ENCODE results near the gene FASTKD2. TPM values are rescaled to one million over a fixed set of nuclear protein-coding genes. Genes with fewer than 3 reads are reported as not detected.
A peak's percentile ranks its signal among the peaks of the same experiment; 100 is the strongest.

The FASTKD2 gene
- total and polyA plus RNA-seq, 2 of the 8 experiments (the other 6 are each of a cell fraction or from before 2014, with no cell fraction given) = 35.7 to 38.5 TPM

GRCh38 chr2:206802654-206803514, 37.5 kb downstream of the FASTKD2 start:
- Histone ChIP-seq H2BK12ac (ENCODE audit: low read depth, low read length) (no peak overlapping the region), H2BK15ac (ENCODE audit: low read length) (no peak overlapping the region; the same call in 1 of the 2 replicates), H3K27ac (ENCODE audit: low read depth, low read length) (no peak overlapping the region), H3K27me3 (replicated peaks in 1 of 4; ENCODE audit: control insufficient read depth in 3 of 4, extremely low read depth in 1 of 4, insufficient read depth in 3 of 4, low read length in 3 of 4) (no peaks in the 10 kb centered on the region), H3K4me1 (replicated peaks in 1 of 4; ENCODE audit: control insufficient read depth in 3 of 4, insufficient read depth in 4 of 4, low read length in 3 of 4) (peaks cover 14 to 18% (median 17%) of the 10 kb centered on the region in 4 experiments), H3K79me2 (ENCODE audit: control insufficient read depth in 1 of 2, insufficient read depth in 2 of 2, low read length in 2 of 2) (no peaks in the 10 kb centered on the region), H3K79me1 (ENCODE audit: low read depth, low read length) (no peaks in the 10 kb centered on the region), H4K20me1 (replicated peaks in 1 of 2; ENCODE audit: control insufficient read depth in 1 of 2, insufficient read depth in 2 of 2, low read length in 2 of 2) (no peaks in the 10 kb centered on the region), H3K4me3 (ENCODE audit: extremely low read depth in 1 of 4, insufficient read depth in 2 of 4, low read depth in 3 of 4, low read length in 4 of 4) (no peak overlapping the region), H2AK5ac (ENCODE audit: low read depth, low read length) (0 out of 2 replicates have a peak overlapping the region, but pooled peaks have one; percentile 7), H4K91ac (replicated peaks; ENCODE audit: insufficient read length, low read length) (peak overlapping the region; percentile 45), H3K4me2 (ENCODE audit: insufficient read depth in 1 of 2, low read depth in 2 of 2, low read length in 2 of 2) (no peak overlapping the region; a peak in 1 of 4 replicates), H2BK20ac (ENCODE audit: low read length) (no peak overlapping the region), H3K9ac (replicated peaks in 1 of 4; ENCODE audit: extremely low read depth in 1 of 4, low read depth in 3 of 4, low read length in 3 of 4) (no peak overlapping the region), H2BK5ac (ENCODE audit: low read depth, low read length) (peak overlapping the region; percentile 18; the same call in 1 of the 2 replicates), H3K18ac (ENCODE audit: extremely low read depth, low read length) (no peak overlapping the region), H3K56ac (replicated peaks; ENCODE audit: insufficient read length, low read depth, low read length) (no peak overlapping the region), H2AFZ (ENCODE audit: low read length) (no peak overlapping the region), H3K23me2 (ENCODE audit: low read depth, low read length) (peaks cover 2% of the 10 kb centered on the region; the same call in 1 of the 2 replicates), H4K5ac (ENCODE audit: insufficient read length, low read depth, low read length) (no peak overlapping the region), H4K8ac (ENCODE audit: extremely low read depth, insufficient read depth, low read length) (0 out of 2 replicates have a peak overlapping the region, but pooled peaks have one; percentile 31), H3K4ac (replicated peaks; ENCODE audit: insufficient read length, low read depth, low read length) (no peak overlapping the region), H3K9me3 (ENCODE audit: insufficient read depth in 2 of 2, low read depth in 1 of 2, low read length in 1 of 2) (no peaks in the 10 kb centered on the region), H2BK120ac (replicated peaks; ENCODE audit: low read depth, low read length) (peak overlapping the region; percentile 19), H3K36me3 (ENCODE audit: control insufficient read depth in 2 of 4, insufficient read depth in 4 of 4, low read length in 3 of 4) (peaks cover 0 to 12% (median 6%) of the 10 kb centered on the region in 4 experiments; a peak in 5 of 8 replicates), H3K14ac (ENCODE audit: insufficient read length) (no peak overlapping the region), H3K23ac (ENCODE audit: insufficient read length) (no peak overlapping the region)
- 80% methylated on average over 7 of the region's 7 CpGs; no CpG with 5 or more reads in 1 of the 2 experiments for WGBS, 2 experiments (ENCODE audit: extremely low coverage in 1 of 2, insufficient coverage in 1 of 2, insufficient read length in 1 of 2, insufficient replicate concordance in 2 of 2, low coverage in 1 of 2, low lambda C conversion rate in 2 of 2, missing lambda C conversion rate in 1 of 2)
- TF ChIP-seq MAX (IDR thresholded peaks at IDR 0.05) (no peak), POLR2A (IDR thresholded peaks at IDR 0.05; ENCODE audit: control extremely low read depth in 1 of 2, low read depth in 2 of 2, low read length in 2 of 2) (peak in 1 of 2 experiments; percentile 67; a peak in 2 of 3 replicates), EZH2 (IDR thresholded peaks at IDR 0.05; ENCODE audit: low read depth, low read length, severe bottlenecking) (no peak)
- ChIA-PET CTCF (ENCODE audit: partially characterized antibody) (interaction anchor here (0.6 to 4.8 kb wide), 16 partner anchors 18 to 888 kb away, joined by 3 to 38 read pairs (median 4); no protein-coding TSS in a partner anchor), POLR2A (ENCODE audit: partially characterized antibody) (interaction anchor here (0.5 to 1.8 kb wide), 14 partner anchors 9 to 770 kb away, joined by 3 to 4 read pairs (median 3); no protein-coding TSS in a partner anchor)
- FAIRE-seq = peak; percentile 55
- DNase-seq (ENCODE audit: low read depth in 1 of 2, low spot score in 2 of 2) = peak in 1 of 2 experiments; percentile 55

Data from H1 (cell line).